K562 (cell line): ENCODE measurements around the gene RIMKLA. TPM values are rescaled to one million over a fixed set of nuclear protein-coding genes. Genes with fewer than 3 reads are reported as not detected.

Source experiments
- ARHGAP35 ChIP-seq: fragments of 450-650 bp; IDR thresholded peaks from 2 replicates; pipeline ENCODE4 v1.6.1; 2018; ENCODE audit not compliant: partially characterized antibody
- CREB1 ChIP-seq, 2 experiments: sonication (generic) in 1 of 2; formaldehyde crosslinking in 1 of 2; IDR thresholded peaks; 2 replicates each; pipeline versions ENCODE4 v1.6.1 to v1.8.0; 2012 to 2022; ENCODE audit warnings: inconsistent platforms in 1 of 2, mild to moderate bottlenecking in 1 of 2, missing genetic modification reagents in 1 of 2, moderate library complexity in 1 of 2
- CTBP1 ChIP-seq: fragments of 450-650 bp; IDR thresholded peaks from 2 replicates; pipeline ENCODE4 v1.6.1; 2016; ENCODE audit warnings: borderline replicate concordance
- GABPA ChIP-seq: fragments of 200-800 bp; sonication (Bioruptor generic); conservative IDR thresholded peaks from 2 replicates; pipeline ENCODE4 v1.6.1; 2016; ENCODE audit warnings: low read depth, missing genetic modification characterization, missing compliant biosample characterization
- HNRNPLL ChIP-seq: fragments of 200-400 bp; formaldehyde crosslinking; IDR thresholded peaks from 2 replicates; pipeline ENCODE4 v1.6.1; 2017; ENCODE audit warnings: low read length, low read depth, mild to moderate bottlenecking; ENCODE audit not compliant: poor library complexity, severe bottlenecking
- L3MBTL2 ChIP-seq: fragments of 450-650 bp; IDR thresholded peaks from 2 replicates; pipeline ENCODE4 v1.6.1; 2016; ENCODE audit warnings: mild to moderate bottlenecking, moderate library complexity
- MCM3 ChIP-seq: fragments of 450-650 bp; IDR thresholded peaks from 2 replicates; pipeline ENCODE4 v1.6.1; 2016
- NFRKB ChIP-seq: fragments of 450-650 bp; IDR thresholded peaks from 2 replicates; pipeline ENCODE4 v1.6.1; 2016; ENCODE audit warnings: low read depth
- SIN3A ChIP-seq, 2 experiments: fragments of 150-350 bp in 1 of 2; IDR thresholded peaks; 2 replicates each; pipeline ENCODE4 v1.6.1; 2011 to 2016; ENCODE audit warnings: borderline replicate concordance in 2 of 2, low read depth in 2 of 2, low read length in 2 of 2, mild to moderate bottlenecking in 2 of 2, moderate library complexity in 2 of 2; ENCODE audit not compliant: control insufficient read depth in 1 of 2
- SMAD4 ChIP-seq: fragments of 250-450 bp; sonication (Bioruptor Pico); conservative IDR thresholded peaks from 2 replicates; pipeline ENCODE4 v1.8.0; 2021; ENCODE audit warnings: inconsistent platforms, mild to moderate bottlenecking, moderate library complexity
- SUPT5H ChIP-seq: fragments of 450-650 bp; IDR thresholded peaks from 2 replicates; pipeline ENCODE4 v1.6.1; 2016
- U2AF1 ChIP-seq: fragments of 200-400 bp; formaldehyde crosslinking; optimal IDR thresholded peaks from 2 replicates; pipeline ENCODE3; 2017; ENCODE audit warnings: mild to moderate bottlenecking, low read depth, low read length, moderate library complexity
- XRCC4 ChIP-seq: IDR thresholded peaks from one replicate; pipeline ENCODE4 v1.6.1; 2011; ENCODE audit not compliant: insufficient read depth, insufficient read length; ENCODE audit errors: extremely low read depth
- ZNF165 ChIP-seq: fragments of 250-450 bp; sonication (Bioruptor Pico); IDR thresholded peaks from 2 replicates; pipeline ENCODE4 v1.4.0; 2020; ENCODE audit warnings: borderline replicate concordance
- ZNF436 ChIP-seq: fragments of 250-450, 450-650 bp; sonication (Bioruptor Pico); formaldehyde crosslinking; IDR thresholded peaks from 2 replicates; pipeline ENCODE4 v1.7.0; 2020; ENCODE audit warnings: mild to moderate bottlenecking
- ZNF444 ChIP-seq: fragments of 250-450 bp; sonication (Bioruptor Pico); IDR thresholded peaks from 2 replicates; pipeline ENCODE4 v1.4.0; 2020; ENCODE audit warnings: mild to moderate bottlenecking, moderate library complexity
- ZNF589 ChIP-seq: fragments of 200-800 bp; sonication (Bioruptor generic); IDR thresholded peaks from 2 replicates; pipeline ENCODE4 v1.6.1; 2016; ENCODE audit warnings: low read depth, missing genetic modification characterization, missing compliant biosample characterization
- ZSCAN29 ChIP-seq: fragments of 450-650 bp; IDR thresholded peaks from 2 replicates; pipeline ENCODE4 v1.6.1; 2017
- polyA plus RNA-seq, 8 experiments: library from polyadenylated mRNA; depleted of rRNA in 4 of 8; stranded (reverse) in 5 of 8; unstranded in 3 of 8; fragments of >200 nt; fragmentation: Nextera tagmentation in 2 of 8; fragmentation: Illumina TruSeq in 1 of 8; extraction: Ambion mirVana in 2 of 8; extraction: Trizol in 1 of 8; gene quantifications; 2 replicates each; pipeline versions ENCODE4 v1.2.1 to v1.2.3, GENCODE V29; 2011 to 2014; ENCODE audit warnings: inconsistent platforms in 1 of 8, missing spikeins in 1 of 8
- total RNA-seq, 7 experiments: library from RNA; depleted of rRNA in 6 of 7; stranded (reverse); fragments of >200 nt in 6 of 7; fragmentation: Illumina TruSeq in 2 of 7; extraction: Trizol in 2 of 7; gene quantifications; 2 replicates each; pipeline versions ENCODE4 v1.2.1 to v1.2.3, GENCODE V29; 2011 to 2021; ENCODE audit warnings: low replicate concordance in 1 of 7
- TF ChIP-seq, protein P1 (sequence below): fragments of 250-450 bp; sonication (Bioruptor Pico); IDR thresholded peaks from 2 replicates; pipeline ENCODE4 v1.5.0; 2021; ENCODE audit warnings: mild to moderate bottlenecking, moderate library complexity
- TF ChIP-seq, protein P2 (sequence below): fragments of 450-650 bp; formaldehyde crosslinking; IDR thresholded peaks from 2 replicates; pipeline ENCODE4 v1.4.0; 2020; ENCODE audit warnings: mild to moderate bottlenecking, moderate library complexity
- TF ChIP-seq, protein P3 (sequence below): sonication (generic); IDR thresholded peaks from 2 replicates; pipeline ENCODE4 v1.6.1; 2016
- TF ChIP-seq, protein P4 (sequence below): sonication (generic); formaldehyde crosslinking; IDR thresholded peaks from 2 replicates; pipeline ENCODE4 v1.8.0; 2022; ENCODE audit warnings: mild to moderate bottlenecking, missing genetic modification reagents

The RIMKLA gene
- total and polyA plus RNA-seq, 9 of the 15 experiments (the other 6 are each of a cell fraction or from before 2014, with no cell fraction given): 0.02 TPM; not detected in 8

DNA sequence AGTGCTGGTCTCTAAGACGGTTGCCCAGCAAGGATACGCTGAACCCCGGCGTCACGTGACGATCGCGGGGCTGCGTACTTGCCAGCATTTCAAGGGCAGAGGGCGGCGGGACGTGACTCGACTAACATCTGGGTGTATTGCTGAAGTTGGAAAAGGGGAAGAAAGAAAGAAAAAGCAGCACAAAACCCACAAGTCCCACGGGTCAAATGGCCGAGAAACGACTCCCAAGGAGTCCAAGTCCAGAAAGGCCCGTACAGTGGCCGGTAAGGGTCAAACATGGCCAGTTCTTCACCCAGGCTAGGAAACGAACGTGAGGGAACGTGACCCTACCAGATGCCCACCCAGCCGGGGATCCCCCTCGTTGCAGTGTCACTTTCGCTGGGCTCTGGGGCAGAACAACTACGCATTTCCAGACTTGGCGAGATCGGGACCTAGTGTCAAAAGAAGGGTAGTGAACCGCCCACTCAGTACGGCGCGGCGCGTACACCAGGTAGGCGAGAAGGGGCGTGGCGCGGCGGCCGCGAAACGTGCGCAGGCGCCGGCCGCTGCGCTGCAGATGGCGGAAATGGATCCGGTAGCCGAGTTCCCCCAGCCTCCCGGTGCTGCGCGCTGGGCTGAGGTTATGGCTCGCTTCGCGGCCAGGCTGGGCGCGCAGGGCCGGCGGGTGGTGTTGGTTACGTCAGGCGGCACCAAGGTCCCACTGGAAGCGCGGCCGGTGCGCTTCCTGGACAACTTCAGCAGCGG is 75.6 kb downstream of the RIMKLA start, which contains the start of the genes PPCS and ZMYND12 (continued):
- TF ChIP-seq, protein P1, sequence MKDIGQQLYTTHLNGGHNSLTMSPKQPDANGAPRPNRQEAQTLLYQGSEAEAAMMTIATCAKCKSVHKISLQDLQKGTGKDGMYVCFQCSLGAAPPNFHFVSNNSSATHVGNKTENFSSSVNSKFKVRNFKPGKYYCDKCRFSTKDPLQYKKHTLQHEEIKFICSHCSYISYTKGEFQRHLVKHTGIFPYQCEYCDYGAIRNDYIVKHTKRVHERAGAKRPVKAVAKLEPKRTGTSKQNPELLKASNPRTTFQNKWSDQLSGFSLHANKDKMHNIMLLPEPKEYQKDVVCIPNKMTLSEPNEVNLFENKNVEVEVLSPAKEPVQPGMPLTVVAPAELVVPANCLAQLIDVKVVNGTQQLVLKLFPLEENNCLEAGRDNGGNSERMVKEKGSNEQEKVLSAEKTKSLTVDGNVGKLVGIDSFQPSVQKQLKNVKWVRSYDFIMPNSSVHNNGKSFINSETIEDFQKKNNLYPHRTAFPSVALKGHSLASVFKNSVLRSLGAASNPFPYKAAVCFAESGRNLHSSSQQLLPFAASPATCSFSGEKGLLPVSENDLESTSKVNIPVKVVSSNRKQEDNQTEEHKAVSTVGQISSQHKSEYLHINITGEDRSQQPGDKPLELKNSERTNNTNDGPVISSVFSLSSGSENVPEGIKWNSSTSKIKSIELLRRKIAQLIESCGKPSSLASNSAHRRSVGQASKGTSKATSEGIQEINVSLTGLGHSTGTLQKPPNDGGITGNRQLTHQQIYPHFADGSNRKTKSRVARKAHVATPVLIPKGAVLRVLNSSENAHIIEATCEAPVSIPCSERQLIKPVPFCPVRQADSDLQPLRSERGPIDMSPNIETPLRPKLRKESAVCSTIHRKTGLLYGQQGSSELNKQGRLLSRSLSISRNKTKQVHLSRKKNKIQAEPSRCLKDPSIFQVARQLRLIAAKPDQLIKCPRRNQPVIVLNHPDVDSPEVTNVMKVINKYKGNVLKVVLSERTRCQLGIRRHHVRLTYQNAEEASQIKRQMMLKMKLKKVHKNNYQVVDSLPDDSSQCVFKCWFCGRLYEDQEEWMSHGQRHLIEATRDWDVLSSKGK (CRISPR knock-in tag): no peak
- 0 out of 2 replicates have a peak, but pooled peaks have one; percentile 16 for TF ChIP-seq ZNF589 (CRISPR knock-in tag)
- no peak for TF ChIP-seq ZSCAN29
- TF ChIP-seq MCM3: no peak
- 0 out of 2 replicates have a peak, but pooled peaks have one; percentile 12 for TF ChIP-seq SMAD4 (CRISPR knock-in tag)
- no peak for TF ChIP-seq SIN3A (IDR thresholded peaks at IDR 0.05; ENCODE audit: borderline replicate concordance in 2 of 2, control insufficient read depth in 1 of 2, low read depth in 2 of 2, low read length in 2 of 2)
- 0 out of 2 replicates have a peak, but pooled peaks have one; percentile 69 for TF ChIP-seq GABPA (tag)
- peak; percentile 87 for TF ChIP-seq L3MBTL2
- no peak for TF ChIP-seq ZNF165 (CRISPR knock-in tag)
- TF ChIP-seq SUPT5H: peak; percentile 87
- TF ChIP-seq HNRNPLL: peak; percentile 90
- 0 out of 2 replicates have a peak, but pooled peaks have one; percentile 34 for TF ChIP-seq CREB1 (IDR thresholded peaks at IDR 0.05)
- TF ChIP-seq CREB1 (CRISPR knock-in tag; IDR thresholded peaks at IDR 0.05): no peak
- TF ChIP-seq NFRKB: 0 out of 2 replicates have a peak, but pooled peaks have one; percentile 65
- no peak for TF ChIP-seq ZNF436 (CRISPR knock-in tag)
- peak; percentile 59 for TF ChIP-seq U2AF1
- TF ChIP-seq CTBP1: peak; percentile 60; the same call in 1 of the 2 replicates
- no peak for TF ChIP-seq XRCC4
- TF ChIP-seq, protein P2, sequence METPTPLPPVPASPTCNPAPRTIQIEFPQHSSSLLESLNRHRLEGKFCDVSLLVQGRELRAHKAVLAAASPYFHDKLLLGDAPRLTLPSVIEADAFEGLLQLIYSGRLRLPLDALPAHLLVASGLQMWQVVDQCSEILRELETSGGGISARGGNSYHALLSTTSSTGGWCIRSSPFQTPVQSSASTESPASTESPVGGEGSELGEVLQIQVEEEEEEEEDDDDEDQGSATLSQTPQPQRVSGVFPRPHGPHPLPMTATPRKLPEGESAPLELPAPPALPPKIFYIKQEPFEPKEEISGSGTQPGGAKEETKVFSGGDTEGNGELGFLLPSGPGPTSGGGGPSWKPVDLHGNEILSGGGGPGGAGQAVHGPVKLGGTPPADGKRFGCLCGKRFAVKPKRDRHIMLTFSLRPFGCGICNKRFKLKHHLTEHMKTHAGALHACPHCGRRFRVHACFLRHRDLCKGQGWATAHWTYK (CRISPR knock-in tag): no peak
- TF ChIP-seq ZNF444: no peak
- TF ChIP-seq, protein P3, sequence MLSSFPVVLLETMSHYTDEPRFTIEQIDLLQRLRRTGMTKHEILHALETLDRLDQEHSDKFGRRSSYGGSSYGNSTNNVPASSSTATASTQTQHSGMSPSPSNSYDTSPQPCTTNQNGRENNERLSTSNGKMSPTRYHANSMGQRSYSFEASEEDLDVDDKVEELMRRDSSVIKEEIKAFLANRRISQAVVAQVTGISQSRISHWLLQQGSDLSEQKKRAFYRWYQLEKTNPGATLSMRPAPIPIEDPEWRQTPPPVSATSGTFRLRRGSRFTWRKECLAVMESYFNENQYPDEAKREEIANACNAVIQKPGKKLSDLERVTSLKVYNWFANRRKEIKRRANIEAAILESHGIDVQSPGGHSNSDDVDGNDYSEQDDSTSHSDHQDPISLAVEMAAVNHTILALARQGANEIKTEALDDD: no peak
- TF ChIP-seq ARHGAP35: no peak
- TF ChIP-seq, protein P4, sequence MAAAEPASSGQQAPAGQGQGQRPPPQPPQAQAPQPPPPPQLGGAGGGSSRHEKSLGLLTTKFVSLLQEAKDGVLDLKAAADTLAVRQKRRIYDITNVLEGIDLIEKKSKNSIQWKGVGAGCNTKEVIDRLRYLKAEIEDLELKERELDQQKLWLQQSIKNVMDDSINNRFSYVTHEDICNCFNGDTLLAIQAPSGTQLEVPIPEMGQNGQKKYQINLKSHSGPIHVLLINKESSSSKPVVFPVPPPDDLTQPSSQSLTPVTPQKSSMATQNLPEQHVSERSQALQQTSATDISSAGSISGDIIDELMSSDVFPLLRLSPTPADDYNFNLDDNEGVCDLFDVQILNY (CRISPR knock-in tag): no peak
